LNCaP clone FGC (cell line): ENCODE results near the gene TMEM126A.

Experiments
- DNase-seq: peaks from one replicate; pipeline ENCODE4 v3.0.0-alpha.2; 2011; ENCODE audit warnings: low read depth
- H3K4me3 ChIP-seq: 2 replicates; pipeline ENCODE4 v1.5.1; 2011; ENCODE audit warnings: mild to moderate bottlenecking, low read depth, low read length, control low read depth
- TF ChIP-seq, protein P1 (sequence below): IDR thresholded peaks from 2 replicates; pipeline ENCODE4 v1.5.1; 2012; ENCODE audit warnings: mild to moderate bottlenecking; ENCODE audit not compliant: control insufficient read depth, insufficient read depth; ENCODE audit errors: extremely low read depth

Gene TMEM126A

DNA sequence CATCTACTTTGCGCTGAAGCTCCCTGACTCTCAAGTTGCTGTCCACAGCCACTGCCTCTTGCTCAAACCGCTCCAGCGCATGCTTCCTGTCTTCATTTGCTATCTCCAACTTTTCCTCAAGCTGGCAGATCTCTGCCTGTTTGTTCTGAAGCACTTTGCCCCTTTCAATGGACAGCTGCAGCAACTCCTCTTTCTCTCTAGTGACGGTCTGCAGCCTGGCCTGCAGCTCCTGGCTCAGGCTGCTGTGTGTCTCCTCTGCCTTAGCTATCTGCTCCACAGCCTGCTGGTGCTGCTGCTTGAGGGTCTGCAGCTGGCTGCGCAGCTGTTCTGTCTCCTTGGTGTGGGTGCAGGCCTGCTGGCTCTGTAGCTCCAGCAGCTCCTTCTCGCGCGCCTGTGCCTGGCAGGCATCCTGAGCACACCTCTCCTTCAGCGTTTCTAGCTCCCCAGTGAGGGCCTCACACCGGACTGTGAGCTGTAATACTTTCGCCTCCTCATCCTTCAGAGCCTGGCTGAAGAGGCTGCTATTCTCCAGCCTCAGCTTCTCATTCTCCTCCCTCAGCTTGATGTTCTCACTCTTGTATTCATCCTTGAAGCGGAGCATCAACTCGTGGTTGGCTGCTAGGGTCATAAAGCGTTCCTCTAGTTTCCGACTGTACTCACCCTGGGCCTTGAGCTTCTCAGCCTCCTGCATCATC is 37.5 kb downstream of the TMEM126A start:
- TF ChIP-seq, protein P1, sequence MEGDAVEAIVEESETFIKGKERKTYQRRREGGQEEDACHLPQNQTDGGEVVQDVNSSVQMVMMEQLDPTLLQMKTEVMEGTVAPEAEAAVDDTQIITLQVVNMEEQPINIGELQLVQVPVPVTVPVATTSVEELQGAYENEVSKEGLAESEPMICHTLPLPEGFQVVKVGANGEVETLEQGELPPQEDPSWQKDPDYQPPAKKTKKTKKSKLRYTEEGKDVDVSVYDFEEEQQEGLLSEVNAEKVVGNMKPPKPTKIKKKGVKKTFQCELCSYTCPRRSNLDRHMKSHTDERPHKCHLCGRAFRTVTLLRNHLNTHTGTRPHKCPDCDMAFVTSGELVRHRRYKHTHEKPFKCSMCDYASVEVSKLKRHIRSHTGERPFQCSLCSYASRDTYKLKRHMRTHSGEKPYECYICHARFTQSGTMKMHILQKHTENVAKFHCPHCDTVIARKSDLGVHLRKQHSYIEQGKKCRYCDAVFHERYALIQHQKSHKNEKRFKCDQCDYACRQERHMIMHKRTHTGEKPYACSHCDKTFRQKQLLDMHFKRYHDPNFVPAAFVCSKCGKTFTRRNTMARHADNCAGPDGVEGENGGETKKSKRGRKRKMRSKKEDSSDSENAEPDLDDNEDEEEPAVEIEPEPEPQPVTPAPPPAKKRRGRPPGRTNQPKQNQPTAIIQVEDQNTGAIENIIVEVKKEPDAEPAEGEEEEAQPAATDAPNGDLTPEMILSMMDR: no peak
- no peak for DNase-seq
- no peak overlapping the region for H3K4me3 ChIP-seq

GRCh38 chr11:85685820-85686459 is 38.2 kb downstream of the TMEM126A start, which contains the start of gene CCDC89:
TSS of gene CCDC89 (minus strand) at chr11:85686195. CDS start at chr11:85686130, 65 bp downstream.
- DNase-seq: no peak
- H3K4me3 ChIP-seq: no peak within 1 kb of the TSS
- TF ChIP-seq, protein P1: no peak

DNA sequence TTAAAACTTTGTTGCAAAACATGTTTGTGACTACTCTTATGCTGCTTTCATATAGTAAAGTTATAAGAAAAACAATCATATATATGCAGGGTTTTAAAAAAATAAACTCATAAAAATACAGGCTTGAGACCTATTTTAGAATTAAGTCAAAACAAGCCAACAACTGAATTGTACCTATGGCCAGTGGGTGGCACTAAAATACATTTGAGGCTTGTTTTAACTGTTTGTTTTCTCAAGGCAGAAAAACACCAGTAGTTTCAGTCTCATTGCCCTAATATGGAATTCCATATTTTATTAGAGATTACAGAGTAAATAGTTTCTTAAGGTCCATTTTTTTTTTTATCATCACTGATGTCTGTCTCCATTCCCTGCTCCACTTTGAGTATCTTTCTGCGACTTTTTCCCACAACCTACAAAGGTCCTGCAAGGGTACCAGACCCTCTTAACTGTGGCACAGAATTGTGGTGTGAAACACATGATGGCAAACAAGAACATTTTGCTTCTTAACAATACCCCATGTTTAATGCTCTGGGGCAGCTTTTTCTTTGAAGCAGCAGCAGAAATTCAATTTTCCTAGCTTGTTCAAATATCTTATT is 46.7 kb downstream of the TMEM126A start:
- DNase-seq: peak; percentile 50
- H3K4me3 ChIP-seq: no peak overlapping the region
- TF ChIP-seq, protein P1: peak; percentile 88

DNA sequence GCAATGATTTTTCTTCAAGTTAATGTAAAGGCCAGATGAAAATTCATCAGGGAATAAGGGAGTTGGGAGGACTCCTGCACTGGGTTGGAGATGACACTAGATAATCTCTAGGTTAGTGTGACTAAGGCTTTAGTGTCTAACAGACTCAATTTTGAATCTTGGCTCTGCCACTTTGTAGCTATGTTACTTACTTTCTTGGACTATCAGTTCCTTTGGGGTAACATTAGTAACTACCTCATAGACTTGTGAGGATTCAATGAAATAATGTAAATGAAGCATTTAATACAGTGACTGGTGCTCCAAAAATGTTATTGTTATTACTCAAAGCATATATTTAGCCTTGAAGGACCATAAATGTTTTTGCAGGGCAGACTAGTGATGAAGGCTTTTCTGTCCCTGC is 47.8 kb downstream of the TMEM126A start:
- TF ChIP-seq, protein P1: no peak
- DNase-seq: no peak
- no peak overlapping the region for H3K4me3 ChIP-seq

DNA sequence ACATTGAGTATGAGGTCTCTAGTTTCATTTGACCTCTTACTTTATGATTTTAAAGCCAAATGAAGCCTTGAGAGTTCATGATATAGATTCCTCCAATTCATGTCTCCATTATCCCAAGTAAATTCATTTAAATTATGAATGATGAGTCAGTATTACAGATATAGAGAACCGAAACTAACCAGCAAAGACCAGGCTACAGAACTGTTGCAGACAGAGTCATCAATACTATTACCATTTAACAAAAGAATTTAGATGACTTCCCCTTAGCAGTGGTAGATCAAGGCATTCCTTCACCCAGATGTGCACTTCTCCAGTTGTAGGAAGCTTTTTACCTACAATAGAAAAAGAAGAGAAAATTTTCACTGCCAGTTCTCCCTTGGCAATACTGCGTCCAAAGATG is 50.0 kb downstream of the TMEM126A start:
- no peak for DNase-seq
- TF ChIP-seq, protein P1: no peak
- no peak overlapping the region for H3K4me3 ChIP-seq

- no peak overlapping the region for H3K4me3 ChIP-seq
- TF ChIP-seq, protein P1: no peak
- DNase-seq: no peak
Observed at GRCh38 chr11:85698195-85698594, 50.4 kb downstream of the TMEM126A start.
